Activated CD4-positive, alpha-beta T cell treated with anti-CD3 and anti-CD28 coated beads for 4 hours (primary cell): Measurements from ENCODE around the gene FN1.

ENCODE experiments used
- DNase-seq, 2 donors: peaks; one replicate each; pipeline ENCODE4 v3.0.0-alpha.2; 2020

FN1 gene

DNA sequence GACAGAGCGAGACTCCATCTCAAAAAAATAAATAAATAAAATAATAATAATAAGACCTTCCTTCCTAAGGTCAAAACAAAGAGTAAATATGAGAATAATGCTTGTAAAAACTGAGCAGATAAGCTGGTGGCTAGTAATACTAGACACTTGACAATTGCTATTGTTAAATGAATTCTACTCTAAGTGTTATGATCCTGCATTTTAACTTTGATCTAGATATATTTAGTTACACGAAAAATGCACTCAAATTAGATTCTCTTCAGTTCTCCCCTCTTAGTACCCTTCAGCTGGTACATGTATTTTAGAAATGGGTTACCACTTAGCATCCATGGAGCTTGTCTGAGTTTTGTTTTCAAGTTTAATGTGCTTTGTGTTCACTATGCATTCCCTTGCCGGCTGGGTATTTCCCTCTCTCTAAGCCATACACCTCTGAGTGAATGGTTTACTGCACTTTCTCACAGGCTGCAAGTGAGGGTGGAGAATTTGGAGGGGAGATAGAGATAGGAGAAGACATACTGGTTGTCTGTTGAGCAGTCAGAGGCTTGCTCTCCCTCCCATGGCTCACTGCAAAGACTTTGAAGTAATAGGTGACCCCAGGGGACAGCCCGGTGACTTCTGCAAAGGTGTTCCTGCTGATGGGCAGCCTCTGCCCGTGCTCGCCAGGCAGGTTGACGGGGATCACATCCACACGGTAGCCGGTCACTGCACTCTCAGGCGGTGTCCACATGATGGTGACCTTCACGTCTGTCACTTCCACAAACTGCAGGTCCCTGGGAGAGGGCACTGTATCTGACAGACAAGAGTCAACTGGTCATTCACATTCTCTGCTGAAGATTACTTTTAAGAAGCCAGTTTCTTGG lies 29.9 kb downstream of the FN1 start:
- no peak for DNase-seq

DNA sequence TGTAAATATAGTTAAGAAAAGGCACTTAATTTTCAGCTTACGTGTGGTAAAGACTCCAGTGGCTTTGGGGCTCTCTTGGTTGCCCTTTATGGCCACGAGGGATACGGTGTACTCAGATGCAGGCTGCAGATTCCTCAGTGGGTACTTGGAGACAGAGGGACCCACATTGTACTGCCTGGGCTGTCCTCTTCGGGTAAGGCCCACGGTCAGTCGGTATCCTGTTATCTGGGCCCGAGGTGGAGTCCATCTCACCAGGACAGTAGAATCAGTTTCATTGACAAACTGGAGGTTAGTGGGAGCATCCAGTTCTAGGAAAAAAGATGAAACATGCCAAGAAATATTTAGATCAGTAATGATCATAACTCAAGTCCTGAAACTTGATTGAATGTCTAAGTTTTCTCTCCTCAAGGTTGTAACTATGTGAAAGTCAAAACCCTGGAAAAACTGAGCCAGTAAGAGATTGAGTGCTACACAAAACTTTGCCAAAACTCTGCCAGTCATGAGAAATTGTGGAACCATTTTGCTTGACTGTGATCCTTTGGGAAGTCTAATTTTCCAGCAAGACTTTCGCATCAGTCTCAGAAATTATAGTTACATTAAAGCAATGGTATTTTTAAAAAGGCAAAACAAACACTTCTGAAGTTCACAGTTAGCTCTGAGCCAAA lies 31.4 kb downstream of the FN1 start:
- DNase-seq = no peak

DNA sequence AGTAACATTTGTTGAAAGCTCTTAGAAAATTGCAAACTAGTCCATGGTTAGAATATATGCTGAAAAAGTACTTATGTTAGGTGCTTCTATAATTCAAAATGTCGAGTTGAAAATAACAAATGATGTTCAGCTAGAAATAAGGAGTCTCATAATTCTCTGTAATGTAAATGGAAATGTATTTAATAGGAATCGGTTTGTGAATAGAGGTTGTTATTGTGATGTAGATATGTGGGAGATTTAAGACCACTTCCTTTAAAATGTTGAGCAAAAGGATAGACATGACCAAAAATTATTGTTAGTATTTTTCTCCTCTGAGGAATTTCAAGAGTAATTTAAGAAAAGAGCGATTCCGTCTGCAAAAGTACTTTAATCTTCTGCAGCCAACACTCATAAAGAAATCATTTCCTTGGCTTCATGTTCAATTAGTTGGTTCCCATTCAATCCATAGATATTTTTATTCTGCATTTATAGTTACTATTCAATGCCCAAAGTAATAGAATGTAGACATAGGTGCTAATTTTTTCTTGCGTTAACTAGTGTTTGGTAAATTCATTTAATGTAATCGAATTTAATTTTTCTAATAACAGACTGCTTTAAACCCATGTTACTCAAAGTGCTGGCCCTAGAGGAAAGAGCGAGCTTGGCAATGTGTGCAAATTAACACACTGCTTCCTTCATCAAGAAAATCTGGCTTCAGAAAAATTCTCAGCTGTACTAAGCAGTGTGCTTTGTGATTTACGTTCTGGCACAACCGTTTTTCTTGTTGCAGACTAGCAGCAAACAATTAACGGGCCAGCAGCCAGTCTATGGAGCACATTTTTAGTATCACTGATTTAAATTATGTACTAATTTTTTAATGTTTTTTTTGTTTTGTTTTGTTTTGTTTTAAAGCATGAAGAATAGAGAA lies 32.2 kb downstream of the FN1 start:
- DNase-seq = no peak

DNA sequence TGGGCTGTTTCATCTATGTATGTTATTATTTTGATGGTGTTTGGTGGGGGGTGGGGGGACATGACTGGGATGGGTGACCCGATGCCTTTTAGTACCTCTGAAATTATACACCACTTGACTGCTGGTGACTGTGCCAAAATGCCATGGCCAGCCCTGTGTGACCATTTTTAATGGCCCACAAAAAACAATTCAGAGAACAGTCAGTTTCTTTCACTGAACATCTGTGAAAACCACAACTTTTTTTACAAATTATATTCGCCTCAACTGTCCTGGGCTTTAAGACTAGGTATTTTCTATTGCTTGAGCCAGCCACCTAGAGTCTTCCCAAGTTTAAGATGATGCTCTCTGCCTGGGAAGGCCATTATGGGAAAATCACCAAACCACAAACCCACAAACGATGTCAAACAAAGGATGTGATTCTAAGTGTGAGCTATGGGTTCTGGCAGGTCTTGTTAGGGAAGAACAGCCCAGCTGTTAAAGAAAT lies 33.9 kb downstream of the FN1 start:
- no peak for DNase-seq

DNA sequence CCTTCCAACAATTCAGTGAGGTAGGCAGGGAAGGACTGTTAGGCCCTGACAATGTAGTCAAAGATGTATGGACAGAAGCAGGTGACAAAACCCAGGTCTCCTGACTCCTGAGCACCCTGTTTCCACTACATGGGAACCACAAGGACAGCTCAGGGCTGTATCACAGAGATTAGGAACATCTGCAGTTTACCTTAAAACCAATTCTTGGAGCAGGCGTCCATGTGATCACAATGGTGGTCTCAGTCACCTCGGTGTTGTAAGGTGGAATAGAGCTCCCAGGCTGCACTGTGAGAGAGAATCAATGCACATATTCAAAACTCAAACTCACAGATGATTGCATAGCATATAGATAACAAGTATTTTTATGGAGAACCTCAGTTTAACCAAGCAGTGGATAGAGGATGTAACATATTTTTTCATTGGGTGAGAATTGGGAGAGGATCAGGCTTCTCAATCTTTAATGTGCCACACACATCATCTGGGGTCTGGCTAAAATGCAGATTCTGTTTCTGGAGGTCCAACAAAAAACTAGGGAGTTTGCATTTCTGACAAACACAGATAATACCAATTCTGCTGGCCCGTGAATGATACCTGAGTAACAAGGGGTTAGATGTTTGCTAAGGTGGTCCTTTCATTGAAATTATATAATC lies 36.7 kb downstream of the FN1 start:
- DNase-seq = no peak

DNA sequence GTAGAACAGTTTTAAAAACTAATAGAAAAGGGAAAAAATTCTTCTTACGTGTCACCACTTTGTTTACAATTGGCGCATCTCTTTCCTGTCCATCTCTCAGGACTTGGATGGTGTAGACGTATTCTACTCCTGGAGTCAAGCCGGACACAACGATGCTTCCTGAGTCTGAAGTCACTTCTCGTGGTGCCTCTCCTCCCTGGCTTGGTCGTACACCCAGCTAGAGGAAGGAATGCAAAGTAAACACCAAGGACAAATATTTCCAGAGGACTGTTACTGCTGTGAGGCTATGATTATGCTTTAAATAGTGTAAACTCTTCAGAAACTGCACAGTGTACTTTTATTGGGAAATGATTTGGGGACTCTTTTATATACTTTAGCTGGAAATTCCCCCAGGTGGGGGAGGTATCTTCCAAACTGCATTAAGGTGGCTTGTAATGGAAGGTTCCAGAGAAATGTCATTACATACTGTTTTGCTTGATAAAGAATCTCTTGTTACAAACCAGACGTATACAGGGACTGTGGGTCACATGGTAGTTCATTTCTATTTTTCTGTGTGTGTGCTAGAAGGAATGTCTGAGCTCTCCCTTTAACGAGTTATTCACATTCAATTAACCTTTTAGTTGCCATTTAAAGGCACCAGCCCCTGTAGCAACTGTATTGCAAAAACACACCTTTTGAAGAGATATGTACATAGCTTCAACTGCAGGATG lies 38.1 kb downstream of the FN1 start:
- DNase-seq = no peak

DNA sequence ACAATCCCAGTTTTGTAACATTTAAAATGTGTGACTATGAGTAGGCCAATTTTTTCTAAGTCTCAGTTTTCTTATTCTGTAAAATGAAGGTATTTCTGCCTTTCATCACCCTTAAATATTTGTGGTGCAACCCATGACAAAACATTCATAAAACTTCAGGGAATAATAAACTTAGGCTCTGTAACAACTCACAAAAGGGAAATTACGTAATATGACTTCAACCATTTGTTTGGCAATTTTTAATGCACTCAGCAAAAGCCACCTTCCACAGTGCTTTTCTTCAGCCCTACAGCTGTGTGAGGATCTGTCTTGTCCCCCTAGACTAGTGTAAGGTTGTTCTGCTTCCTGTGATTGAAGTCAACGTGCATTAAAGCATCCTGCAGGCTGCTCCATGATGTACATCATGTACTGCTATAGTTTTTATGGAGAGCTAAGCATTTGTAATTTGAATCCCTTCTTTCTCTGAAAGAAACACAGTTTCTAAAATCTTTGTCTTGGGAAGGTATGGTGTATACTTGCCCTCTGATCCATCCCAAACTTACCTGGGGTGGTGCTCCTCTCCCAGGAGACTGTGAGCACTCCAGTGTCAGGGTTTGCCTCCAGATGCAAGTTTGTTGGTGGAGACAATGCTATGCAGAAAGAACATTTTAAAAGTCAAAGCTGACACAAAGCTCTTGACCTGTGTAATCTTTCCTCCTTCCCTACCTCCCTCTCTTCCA lies 39.1 kb downstream of the FN1 start:
- DNase-seq = no peak

DNA sequence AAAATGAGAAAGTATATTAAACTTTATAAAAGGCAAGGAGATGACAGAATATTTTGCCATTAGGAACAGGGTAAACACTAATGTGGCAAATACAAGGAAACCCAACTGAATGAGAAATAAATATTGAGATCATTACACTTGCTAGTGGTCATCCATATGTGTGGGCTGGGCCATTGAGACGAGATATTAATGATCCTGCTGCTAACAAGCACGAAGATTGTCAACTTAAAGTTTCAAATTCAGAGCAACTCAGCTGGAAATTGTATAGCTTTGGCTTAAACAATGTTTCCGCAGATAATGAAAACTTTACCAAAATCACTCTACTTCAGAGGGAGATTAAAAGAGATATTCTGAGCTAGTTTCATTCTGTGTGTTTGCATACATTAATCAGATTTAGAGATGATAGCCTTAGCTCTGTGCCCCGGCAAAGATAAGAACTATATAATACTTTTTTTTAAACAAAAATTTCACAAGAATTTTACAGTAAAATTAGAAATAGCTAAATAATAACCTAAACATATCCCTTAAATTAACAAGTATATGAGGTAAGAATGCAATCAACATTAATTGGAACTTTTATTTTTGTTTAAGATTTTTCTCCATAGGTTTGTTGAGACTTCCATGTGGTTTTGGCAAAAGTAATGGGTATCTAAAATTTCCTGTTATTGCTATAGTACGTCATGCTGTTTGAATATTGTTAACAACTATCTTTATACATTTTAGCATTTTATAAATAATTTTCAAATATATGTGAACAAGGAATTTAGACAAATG lies 40.0 kb downstream of the FN1 start:
- no peak for DNase-seq

DNA sequence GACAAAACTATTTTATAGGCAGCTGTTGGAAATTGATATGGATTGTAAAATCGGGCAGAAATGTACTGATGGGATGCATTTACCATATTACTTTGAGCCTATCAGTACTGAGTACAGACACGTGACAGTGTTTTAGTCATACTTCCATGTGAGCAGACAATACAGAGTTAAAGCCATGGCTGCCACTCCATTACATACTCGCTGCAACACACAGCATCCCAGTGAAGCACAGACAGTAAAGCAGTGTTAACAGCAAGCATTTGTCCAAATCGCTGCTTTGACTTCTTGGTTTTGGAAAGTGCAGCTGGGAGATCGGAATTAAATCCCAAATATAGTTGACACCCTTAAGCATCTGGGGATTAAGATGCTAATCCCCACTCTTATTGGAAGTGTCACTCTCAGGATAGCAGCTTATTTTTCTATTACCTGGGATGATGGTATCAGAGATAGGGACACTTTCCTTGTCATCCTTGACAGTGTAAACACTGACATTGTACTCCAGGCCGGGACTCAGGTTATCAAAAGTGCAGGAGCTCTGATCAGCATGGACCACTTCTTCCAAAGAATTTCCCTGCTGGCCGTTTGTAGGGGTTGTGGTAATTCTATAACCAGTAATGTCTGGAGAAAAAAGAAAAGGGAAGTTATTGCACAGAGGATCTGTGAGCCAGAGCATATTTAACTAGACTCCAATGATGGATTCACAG lies 41.6 kb downstream of the FN1 start:
- DNase-seq = no peak

DNA sequence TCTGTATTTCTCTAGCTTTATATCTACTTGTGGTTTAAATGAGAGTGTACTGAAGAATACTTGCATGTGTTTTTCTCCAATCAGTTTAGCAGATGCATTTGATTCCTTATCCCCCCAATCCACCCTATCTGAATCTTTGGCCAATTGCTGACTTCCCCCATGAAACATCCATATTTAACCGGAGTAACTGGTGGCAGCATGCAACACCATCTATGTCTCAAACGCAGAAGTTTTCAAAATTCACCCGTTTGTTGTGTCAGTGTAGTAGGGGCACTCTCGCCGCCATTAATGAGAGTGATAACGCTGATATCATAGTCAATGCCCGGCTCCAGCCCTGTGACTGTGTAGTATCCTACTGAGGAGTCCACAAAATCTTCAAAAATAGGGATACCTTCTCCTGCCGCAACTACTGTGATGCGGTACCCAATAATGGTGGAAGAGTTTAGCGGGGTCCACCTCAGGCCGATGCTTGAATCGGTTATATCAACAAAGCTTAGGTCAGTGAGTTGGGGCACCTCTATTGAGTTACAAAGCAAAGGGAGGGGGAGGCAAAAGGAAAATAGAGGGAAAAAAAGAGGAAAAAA lies 43.1 kb downstream of the FN1 start:
- no peak for DNase-seq

DNA sequence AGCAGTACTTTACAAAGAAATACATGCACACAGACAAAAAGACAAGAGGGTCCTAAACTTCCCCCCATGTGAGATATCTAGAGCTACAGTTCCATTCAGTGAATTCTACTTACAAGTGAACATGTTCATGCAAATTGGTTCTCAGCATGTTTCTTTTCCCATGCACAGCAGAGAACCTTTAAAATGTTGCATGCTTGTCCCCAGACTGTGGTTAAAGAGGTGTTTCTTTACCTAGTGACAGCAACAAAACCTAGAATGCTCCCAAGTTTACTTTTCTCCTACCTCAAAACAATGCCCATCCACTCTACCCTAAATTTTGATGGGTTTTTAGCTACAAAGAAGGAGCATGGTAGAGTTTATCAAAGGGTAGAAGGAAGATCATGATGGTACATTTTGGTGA lies 43.7 kb downstream of the FN1 start:
- no peak for DNase-seq

DNA sequence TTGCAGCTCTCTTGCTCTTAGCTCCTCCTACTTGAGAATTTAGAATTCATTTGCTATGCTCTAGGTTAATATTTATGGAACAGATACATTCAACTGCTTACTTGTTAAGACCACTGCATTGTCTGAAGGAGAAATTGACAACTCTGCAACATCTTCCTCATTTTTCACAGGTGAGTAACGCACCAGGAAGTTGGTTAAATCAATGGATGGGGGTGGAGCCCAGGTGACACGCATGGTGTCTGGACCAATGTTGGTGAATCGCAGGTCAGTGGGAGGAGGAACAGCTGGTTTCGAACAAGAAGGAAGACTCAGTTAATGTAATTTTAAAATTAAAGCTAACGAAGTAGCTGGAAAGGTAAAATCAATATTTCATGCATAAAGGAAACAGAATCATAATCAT lies 44.3 kb downstream of the FN1 start:
- DNase-seq = no peak

DNA sequence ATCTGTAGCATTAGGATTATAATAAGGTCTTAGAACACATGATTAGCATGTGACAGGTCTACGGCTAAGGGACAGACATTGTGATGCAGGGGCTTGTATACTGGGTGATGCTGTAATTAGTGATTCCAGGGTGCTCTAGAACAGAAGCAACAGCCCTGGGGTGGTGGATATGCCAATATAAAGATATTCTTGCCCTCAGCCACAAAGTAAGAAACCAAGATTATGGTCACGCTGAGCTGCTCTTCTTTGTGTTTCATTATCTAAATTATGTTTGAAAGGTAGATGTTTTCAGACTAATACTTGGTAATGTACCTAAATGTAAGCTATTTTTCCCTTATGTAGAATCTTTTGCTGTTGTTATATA lies 45.3 kb downstream of the FN1 start:
- DNase-seq = no peak

DNA sequence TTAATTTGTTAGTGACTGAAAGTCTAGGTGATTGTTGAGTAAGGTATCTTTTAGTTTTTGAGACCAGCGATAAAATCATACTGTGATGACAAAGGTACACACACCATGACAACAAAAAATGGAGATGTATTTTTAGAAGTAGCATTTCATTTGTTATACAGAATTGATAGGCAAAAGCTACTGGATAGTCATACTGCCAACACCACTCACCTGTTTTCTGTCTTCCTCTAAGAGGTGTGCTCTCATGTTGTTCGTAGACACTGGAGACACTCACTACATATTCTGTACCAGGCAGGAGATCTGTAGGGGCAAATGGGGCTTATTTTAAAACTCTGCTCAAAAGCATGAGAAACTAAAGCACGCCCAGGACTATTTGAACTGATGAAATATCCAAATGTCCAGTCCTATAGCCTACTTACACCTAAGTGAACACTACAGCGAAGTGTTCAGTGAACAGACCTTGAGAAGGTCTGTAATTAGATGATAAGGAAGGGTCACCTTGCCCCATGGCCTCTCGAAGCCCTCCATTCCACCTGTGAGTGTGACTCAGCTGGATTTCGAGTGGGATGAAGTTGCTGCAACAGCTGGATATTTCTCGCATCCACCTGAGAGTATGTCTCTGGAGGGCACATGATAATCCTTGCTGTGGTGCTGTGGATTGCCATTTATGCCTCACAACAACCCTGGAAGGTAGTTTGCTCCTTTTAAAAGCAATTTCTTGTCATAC lies 47.7 kb downstream of the FN1 start:
- DNase-seq = no peak

DNA sequence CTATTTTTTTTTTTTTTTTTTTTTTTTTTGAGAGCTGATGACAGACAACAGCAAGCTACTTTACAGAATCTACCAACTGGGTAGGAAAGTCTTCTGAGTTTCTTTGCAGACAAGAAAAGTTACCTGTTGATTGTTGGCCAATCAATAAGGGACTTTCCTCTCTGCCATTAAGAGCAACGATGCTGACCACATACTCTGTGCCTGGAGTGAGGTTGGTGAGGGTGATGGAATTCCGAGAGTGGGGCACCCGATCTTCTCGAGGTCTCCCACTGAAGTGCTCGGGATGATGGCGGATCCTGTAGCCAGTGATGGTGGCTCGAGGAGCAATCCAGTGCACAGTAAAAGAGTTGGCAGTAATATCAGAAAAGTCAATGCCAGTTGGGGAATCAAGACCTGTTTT lies 49.3 kb downstream of the FN1 start:
- no peak for DNase-seq

DNA sequence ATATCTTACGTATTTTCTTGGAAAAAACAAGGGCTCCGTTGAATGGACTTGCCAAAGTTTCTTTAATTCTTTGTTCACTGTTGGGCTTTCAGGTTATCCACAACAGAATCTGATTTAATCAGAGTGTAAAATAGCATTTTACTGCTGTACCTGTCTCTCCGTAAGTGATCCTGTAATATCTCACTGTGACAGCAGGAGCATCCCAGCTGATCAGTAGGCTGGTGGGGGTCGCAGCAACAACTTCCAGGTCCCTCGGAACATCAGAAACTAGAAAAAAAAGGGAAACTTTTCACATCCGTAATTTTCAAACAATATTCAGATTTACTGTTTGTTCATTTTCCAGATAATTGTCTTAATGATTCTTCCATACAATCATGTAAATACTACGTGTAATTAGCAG lies 51.2 kb downstream of the FN1 start:
- DNase-seq = no peak

DNA sequence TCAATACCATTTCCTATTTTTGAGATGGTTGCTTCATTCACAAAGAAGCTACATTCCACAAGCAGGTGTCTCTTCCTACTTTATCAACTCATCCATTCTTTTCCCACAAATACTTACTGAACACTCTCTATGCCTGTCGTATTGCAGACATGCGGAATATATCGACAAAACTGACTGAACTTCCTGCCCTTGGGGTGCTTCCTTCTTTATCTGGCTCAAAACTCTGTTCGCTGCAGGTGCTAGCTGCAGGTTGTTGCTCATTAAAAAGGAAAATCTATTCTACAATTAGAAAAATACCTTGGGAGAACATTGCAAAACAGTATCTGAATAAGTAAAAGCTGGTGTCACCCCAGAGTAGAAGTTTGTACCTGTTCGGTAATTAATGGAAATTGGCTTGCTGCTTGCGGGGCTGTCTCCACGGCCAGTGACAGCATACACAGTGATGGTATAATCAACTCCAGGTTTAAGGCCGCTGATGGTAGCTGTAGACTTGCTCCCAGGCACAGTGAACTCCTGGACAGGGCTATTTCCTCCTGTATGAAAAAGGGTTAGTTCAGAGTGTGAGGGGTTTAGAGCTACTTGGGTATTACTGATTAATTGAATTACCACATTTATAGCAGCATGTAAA lies 52.1 kb downstream of the FN1 start:
- DNase-seq = no peak

DNA sequence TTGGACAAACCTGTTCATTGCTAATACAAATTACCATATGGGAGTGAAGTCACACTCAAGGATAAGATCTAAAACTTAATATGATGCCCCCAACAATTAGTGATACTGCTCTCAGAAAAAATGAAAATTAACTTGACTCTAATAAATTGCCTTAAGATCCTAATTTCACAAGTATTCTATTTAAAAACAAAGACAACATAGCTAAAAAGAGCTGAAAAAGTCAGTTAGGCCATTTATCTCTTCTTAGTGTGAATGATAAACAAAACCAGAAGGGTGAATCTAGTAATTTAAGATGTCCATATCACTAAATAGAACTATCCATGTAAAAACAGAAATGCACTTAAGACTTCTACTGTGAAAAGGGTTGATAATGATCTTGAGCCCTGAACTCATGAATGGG lies 53.4 kb downstream of the FN1 start:
- no peak for DNase-seq

DNA sequence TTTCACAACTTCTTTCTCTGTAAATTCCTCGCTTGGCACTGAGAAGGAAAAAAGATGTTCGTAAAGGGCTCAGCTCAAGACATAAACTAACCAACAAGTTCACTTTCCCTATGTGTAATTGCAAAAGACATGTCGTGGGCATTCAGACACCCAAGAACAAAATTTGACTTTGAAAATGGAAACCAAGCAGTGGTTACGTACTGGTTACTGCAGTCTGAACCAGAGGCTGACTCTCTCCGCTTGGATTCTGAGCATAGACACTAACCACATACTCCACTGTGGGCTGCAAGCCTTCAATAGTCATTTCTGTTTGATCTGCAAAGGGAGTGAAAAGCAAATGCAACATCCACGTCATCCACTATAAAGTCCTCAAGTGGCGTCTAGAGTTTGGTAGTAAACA lies 53.9 kb downstream of the FN1 start:
- no peak for DNase-seq
